Calu3 (cell line): ENCODE results near the gene CEACAM21. TPM values are rescaled to one million over a fixed set of nuclear protein-coding genes. Genes with fewer than 3 reads are reported as not detected.

Experiments
- BruUV-seq: library from RNA; stranded (reverse); fragments of 400-500 nt; replicated peaks from 2 replicates; lab custom pipeline; 2021; lab: Mats Ljungman, UMichigan
- CTCF ChIA-PET: fragments of 300-600 bp; sonication (Branson Sonifier 250); formaldehyde crosslinking; loops from one replicate; lab custom pipeline; 2022; ENCODE audit warnings: antibody characterized with exemption; lab: Charles Lee
- DNase-seq: peaks from one replicate; pipeline ENCODE4 v3.0.0; 2022
- H3K27ac Mint-ChIP-seq: one replicate; pipeline ENCODE4 v1.8.0; 2022; ENCODE audit warnings: mixed read lengths; ENCODE audit not compliant: unreplicated experiment
- H3K27me3 Mint-ChIP-seq: one replicate; pipeline ENCODE4 v1.8.0; 2022; ENCODE audit warnings: mixed read lengths; ENCODE audit not compliant: unreplicated experiment
- H3K36me3 Mint-ChIP-seq: one replicate; pipeline ENCODE4 v1.8.0; 2022; ENCODE audit warnings: mild to moderate bottlenecking, moderate library complexity, mixed read lengths; ENCODE audit not compliant: insufficient read depth, unreplicated experiment
- H3K4me1 Mint-ChIP-seq: one replicate; pipeline ENCODE4 v1.8.0; 2022; ENCODE audit warnings: mild to moderate bottlenecking, low read depth, mixed read lengths; ENCODE audit not compliant: unreplicated experiment
- H3K4me3 Mint-ChIP-seq: one replicate; pipeline ENCODE4 v1.8.0; 2022; ENCODE audit warnings: mild to moderate bottlenecking, low read depth, moderate library complexity, mixed read lengths; ENCODE audit not compliant: unreplicated experiment
- H3K9me3 Mint-ChIP-seq: one replicate; pipeline ENCODE4 v1.8.0; 2022; ENCODE audit warnings: low read depth, mixed read lengths; ENCODE audit not compliant: unreplicated experiment
- CTCF ChIP-seq: fragments of 200-600 bp; IDR thresholded peaks from one replicate; pipeline ENCODE4 v1.8.0; 2022; ENCODE audit warnings: antibody characterized with exemption; ENCODE audit not compliant: unreplicated experiment
- intact Hi-C: fragments of 100-400 bp; cut with micrococcal nuclease; formaldehyde crosslinking; loops from one replicate; pipeline ENCODE4 v1.10.0; 2022; ENCODE audit not compliant: unreplicated experiment
- total RNA-seq: library from RNA; stranded (reverse); gene quantifications from 2 replicates; pipeline ENCODE4 v1.2.3, GENCODE V29; 2022

Gene CEACAM21
- total RNA-seq, 1 experiment from 2014 or later = not detected

DNA sequence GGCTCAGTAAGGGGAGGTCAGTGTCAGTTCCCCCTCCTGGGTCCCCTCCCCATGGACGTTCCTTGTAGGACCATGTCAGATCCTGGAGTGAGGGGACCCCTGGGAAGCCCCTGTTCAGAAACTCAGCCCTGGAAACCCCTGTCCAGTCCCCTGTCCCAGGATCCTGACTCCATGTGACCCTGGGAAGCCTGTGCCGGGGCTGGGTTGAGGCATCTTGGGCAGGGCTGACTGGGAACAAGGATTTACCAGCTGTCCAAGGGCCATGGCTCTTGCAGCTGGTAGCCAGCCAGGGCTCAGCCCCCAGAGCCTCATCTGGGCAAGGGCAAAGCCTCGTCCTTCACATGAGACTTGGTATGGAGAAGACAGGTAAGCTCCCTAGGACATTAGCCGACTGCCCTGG is 25.8 kb downstream of the CEACAM21 start:
- peaks cover 97% of the 10 kb centered on the region for H3K27me3 Mint-ChIP-seq
- intact Hi-C loops = no loop called here
- no TSS peak for BruUV-seq
- no peak for DNase-seq
- H3K4me3 Mint-ChIP-seq = no peak overlapping the region
- H3K4me1 Mint-ChIP-seq = peaks cover 18% of the 10 kb centered on the region
- no peaks in the 10 kb centered on the region for H3K36me3 Mint-ChIP-seq
- CTCF ChIA-PET = interaction anchor here (1.0 to 1.3 kb wide), 2 partner anchors 11 to 20 kb away, joined by 3 read pairs; no protein-coding TSS in a partner anchor
- no peaks in the 10 kb centered on the region for H3K9me3 Mint-ChIP-seq
- no peak overlapping the region for H3K27ac Mint-ChIP-seq
- no peak for TF ChIP-seq CTCF

- DNase-seq = no peak
- Mint-ChIP-seq H3K4me1 (peaks cover 4% of the 10 kb centered on the region), H3K36me3 (no peaks in the 10 kb centered on the region), H3K4me3 (no peak overlapping the region), H3K27ac (no peak overlapping the region), H3K9me3 (no peaks in the 10 kb centered on the region), H3K27me3 (peaks cover 100% of the 10 kb centered on the region)
- intact Hi-C loops = no loop called here
- CTCF ChIA-PET = no interaction called here
- no peak for TF ChIP-seq CTCF
- no TSS peak for BruUV-seq
These were observed 28.9 kb downstream of the CEACAM21 start for GRCh38 chr19:41604831-41605230.

GRCh38 chr19:41606215-41606837 is 30.4 kb downstream of the CEACAM21 start:
- Mint-ChIP-seq H3K27ac (no peak overlapping the region), H3K4me1 (no peaks in the 10 kb centered on the region), H3K36me3 (no peaks in the 10 kb centered on the region), H3K4me3 (no peak overlapping the region), H3K27me3 (peaks cover 97% of the 10 kb centered on the region), H3K9me3 (no peaks in the 10 kb centered on the region)
- intact Hi-C loops = no loop called here
- no peak for TF ChIP-seq CTCF
- no TSS peak for BruUV-seq
- no peak for DNase-seq
- CTCF ChIA-PET = interaction anchor here (0.6 kb wide), 1 partner anchor 241 kb away, joined by 5 read pairs; no protein-coding TSS in a partner anchor

DNA sequence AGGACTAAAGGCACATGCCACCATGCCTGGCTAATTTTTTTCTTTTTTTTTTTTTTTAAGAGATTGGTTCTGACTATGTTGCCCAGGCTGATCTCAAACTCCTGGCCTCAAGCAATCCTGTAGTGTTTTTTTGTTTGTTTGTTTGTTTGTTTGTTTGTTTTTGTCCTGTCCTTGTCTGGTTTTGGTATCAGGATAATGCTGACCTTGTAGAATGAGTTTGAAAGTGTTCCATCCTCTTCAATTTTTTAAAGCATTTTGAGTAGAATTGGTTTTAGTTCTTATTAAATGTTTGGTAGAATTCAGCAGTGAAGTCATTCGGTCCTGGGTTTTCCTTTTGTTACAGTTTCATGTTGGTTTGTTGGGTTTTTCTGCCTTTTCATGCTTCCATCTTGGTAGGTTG is 31.7 kb downstream of the CEACAM21 start:
- CTCF ChIA-PET = interaction anchor here (0.6 kb wide), 1 partner anchor 91 kb away, joined by 7 read pairs; no protein-coding TSS in a partner anchor
- TF ChIP-seq CTCF = no peak
- no peaks in the 10 kb centered on the region for H3K4me1 Mint-ChIP-seq
- H3K36me3 Mint-ChIP-seq = no peaks in the 10 kb centered on the region
- H3K27me3 Mint-ChIP-seq = peaks cover 93% of the 10 kb centered on the region
- no peaks in the 10 kb centered on the region for H3K9me3 Mint-ChIP-seq
- intact Hi-C loops = no loop called here
- H3K27ac Mint-ChIP-seq = no peak overlapping the region
- no peak for DNase-seq
- no TSS peak for BruUV-seq
- H3K4me3 Mint-ChIP-seq = no peak overlapping the region
